Hematopoietic multipotent progenitor cell treated with erythropoietin and hydrocortisone succinate and interleukin-3 and kit ligand, for 15 days (in vitro differentiated cells): ENCODE results near the gene RHBDL2.
"Not testable (repeated sequence)": the region's sequence is repeated elsewhere in the genome, so short reads cannot be mapped to it uniquely, and the experiment has no call there.

Experiments
- DNase-seq: peaks from one replicate; pipeline ENCODE4 v3.0.0-alpha.2; 2015; ENCODE audit warnings: low spot score

Gene RHBDL2

DNA sequence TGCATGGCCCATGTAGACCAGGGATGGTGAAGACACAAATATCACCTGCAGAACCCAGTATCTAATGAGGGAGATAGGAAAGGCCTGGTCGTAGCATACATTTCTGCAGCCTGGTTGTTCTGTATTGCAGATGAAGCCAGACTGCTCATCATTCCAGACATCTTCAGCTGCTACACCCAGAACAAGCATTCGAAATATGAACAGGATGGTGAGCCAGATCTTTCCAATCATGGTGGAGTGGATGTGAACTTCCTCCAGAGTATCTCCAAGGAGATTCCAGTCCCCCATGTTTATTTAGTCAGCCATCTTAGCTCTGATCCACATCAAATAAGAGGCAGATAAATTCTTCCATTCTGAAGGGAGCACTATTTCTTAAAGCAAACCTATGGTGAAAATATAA is 65.8 kb downstream of the RHBDL2 start:
- no peak for DNase-seq

DNA sequence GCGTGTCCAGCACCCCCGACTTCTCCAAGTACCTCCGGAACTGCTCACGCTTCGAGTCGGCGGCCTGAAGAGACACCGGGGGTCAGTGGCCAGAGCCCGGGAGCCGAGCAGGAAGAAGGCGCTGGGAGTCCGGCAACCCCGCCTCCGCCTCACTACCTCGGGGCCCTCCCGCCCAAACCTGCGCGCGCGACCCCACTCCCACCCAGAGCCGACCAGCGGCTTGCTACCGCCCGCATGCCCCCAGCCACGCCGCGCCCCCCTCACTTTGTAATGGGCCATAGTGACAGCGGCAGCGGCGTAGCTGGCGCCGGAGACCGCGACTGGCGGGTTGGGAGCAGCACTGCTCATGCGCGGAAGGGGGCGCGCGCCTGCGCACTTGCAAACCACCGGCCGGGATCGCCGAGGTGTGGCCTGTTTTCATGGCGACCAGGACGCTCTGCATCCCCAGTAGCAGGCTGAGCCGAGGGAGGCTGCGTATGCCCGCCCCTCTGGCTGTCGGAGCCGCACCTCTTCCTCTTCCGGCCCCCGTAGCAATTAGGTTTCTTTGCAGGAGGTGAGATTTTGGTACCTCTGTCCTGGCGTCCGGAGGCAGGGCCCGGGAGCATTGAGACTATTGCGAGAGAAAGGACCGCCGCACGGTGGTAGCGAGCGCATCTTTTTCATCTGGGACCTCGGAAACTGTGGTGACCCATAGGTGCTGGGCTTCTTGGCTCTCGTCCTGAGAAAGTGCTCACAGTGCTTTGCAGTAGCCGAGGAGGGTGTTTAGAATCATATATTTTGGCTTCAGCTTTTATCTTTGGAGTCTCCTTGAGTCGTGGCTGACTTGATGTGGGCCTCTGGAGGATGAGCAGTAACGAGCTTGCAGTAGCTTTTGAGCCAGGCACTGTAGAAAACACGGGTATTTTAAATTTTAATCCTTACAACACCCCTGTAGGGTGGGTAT is 68.3 kb downstream of the RHBDL2 start, which contains the start of gene MYCBP:
Gene MYCBP (minus strand): TSS at position 322 of the 943 bp plus-strand sequence. CDS start 43 bp downstream, at position 279.
- peak; percentile 96 for DNase-seq

DNA sequence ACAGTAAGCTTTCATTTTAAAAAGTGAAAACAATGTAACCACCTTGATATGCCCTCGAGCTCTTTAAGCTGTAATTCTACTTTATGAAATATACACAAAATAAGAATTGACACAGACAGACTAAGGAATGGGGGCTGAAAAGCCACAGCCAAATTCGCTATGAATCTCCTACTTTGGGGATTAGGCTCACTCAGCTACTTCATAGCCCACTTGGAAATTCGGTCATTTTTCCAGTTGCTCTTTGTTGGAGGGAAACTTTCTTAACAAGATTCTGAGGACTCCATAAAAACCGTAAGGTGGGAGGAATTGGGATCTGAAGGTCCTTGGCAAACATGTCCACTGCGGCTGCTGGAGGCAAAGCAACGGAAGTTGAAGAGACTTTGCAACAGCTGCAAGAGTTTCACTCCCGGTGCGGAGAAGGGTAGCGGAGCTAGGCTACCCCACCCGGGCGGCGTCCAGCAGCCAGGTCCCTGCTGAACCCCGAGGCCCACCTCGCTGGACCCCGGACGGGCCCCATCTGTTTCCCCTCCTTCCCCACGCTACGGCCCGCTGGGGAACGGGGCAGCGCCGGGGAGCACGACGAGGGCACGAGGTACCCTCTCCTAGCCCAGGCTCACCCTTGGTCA is 69.1 kb downstream of the RHBDL2 start:
- peak; percentile 33 for DNase-seq

DNA sequence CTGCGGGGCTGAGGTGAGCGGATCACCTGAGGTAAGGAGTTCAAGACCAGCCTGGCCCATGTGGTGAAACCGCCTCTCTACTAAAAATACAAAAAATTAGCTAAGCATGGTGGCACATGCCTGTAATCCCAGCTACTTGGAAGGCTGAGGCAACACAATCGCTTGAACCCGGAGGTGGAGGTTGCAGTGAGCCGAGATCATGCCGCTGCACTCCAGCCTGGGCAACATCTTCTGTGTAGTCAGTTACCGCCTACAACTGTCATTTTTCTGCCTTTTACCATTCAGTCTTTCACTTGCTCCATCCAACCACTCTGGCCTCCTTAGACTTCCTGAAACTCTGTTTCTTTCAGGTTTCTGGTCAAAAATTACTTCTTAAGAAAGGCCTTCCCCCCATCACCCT is 70.6 kb downstream of the RHBDL2 start:
- no peak for DNase-seq

DNA sequence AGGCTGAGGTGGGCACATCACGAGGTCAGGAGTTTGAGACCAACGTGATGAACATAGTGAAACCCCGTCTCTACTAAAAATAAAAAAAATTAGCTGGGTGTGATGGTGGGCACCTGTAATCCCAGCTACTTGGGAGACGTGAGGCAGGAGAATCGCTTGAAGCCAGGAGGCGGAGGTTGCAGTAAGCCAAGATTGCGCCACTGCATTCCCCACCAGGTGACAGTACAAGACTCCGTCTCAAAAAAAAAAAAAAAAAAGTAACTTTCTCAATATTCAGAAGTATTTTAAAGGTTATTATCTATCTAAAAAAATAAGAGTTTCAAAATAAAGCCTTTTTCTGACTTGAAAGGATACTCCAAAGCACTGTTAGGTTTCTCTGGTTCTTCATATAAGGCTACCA is 74.4 kb downstream of the RHBDL2 start:
- no peak for DNase-seq

DNA sequence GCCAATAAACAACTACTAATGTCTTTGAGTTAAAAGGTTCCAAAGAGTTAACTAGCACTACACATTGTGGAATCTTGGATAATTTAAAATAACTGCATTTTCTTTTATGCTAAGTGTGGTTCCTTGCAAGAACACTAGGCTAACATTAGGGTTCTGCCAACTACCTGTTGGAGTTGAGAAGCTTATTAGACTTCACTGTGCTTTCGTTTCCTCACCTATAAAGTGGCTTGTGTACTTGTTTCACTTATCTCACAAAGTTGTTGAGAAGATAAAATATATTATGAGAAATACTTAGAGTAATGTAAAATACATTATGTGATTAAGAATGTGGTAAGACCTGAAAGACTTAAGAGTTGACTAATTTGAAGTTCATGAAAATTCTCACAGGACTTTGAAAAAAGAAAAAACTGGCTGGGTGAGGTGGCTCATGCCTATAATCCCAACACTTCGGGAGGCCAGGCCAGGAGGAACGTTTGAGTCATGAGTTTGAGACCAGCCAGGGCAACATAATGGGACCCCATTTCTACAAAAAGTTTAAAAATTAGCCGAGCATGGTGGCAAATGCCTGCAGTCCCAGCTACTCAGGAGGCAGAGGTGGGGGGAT is 76.4 kb downstream of the RHBDL2 start:
- no peak for DNase-seq

DNA sequence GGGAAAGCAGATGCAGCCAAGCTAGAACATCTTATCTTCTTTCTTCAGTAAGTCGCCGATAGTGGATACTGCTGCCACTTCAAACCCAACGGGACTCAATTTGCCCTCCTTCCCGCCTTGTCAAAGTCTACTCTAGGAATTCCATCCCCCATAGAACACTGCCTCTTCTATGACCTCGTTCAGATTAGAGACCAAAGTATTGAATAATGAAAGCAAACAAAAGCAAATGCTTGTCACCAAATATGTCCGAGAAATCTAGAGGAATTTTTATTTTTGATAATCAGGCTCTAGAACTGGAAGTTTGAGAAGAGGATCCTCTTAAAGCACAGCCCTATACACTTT is 81.2 kb downstream of the RHBDL2 start:
- peak; percentile 34 for DNase-seq

DNA sequence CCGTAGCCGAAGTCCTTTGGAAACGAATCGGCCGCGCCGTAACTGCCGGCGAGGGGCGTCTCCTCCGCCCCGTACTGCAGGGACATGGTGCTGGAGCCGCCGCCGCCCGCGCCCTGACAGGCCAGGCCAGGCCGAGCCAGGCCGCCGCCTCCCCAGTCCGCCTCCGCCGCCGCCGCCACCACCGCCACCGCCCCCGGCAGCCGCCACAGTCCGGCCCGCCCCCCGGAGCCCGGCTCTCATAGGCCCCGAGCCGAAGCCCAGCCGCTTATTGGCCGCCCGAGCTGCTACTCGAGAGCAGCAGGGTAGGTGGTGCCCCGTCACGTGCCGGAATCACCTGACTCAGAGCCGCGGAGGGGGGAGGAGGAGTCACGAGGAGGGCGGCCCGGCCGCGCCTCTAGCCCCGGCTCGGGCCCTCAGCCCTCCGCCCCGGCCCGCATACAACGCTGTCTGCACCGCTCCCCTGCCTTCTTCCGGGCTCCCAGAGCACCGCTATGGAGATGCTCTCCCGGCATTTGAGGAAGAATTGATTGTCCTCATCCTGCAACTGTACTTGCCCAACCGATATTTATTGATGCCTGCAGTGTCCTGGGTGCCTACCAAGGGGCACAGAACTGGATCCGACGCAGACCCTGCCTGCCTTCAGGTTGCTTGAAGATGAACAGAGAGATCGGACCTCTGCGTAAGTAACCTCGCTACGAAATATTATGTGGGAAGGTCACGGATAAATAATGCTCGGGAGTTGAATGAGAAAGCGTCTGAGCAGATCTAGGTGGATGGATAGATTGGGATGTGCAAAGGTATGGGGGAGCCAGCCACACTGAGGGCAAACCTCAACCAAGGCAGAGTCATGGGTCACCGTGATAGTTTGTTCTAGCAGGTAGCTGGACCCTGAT is 81.8 kb downstream of the RHBDL2 start, which contains the start of gene RRAGC:
Gene RRAGC (minus strand): TSS at position 212 of the 893 bp plus-strand sequence. CDS start 126 bp downstream, at position 86.
- DNase-seq: peak; percentile 98

DNA sequence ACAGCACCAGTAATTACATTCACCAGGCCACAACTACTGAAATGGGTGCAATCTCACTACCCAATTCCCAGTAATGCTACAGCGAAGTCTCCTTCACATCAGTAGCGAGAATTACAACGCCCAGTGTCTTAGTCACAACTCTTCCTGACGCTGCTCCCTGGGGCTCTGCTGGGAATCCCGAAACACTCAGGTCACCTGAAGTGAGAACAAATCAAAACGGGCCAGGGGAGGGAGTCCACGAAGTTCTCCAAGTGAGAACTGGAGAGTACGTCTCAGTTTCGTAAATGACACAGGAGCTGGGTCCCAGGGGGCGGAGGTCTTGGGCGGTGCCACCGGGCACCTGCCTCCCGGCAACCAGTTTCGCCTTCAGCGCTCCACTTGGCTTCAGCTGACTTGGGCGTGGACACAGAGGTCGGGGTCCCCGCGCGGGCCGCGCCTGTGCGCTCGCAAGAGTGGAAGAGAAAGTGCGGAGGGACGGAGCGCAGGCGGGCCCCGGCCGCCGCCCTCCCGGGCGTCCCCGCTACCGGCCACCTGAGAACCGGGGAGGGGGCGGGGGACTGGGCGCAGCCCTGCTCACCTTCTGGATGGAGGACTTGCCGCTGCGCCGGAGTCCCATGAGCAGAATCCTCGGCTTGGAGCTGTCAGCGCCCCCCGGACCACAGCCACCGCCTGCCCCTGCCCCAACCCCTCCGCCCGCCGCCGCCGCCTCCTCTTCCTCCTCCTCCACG is 82.6 kb downstream of the RHBDL2 start:
- peak; percentile 62 for DNase-seq

DNA sequence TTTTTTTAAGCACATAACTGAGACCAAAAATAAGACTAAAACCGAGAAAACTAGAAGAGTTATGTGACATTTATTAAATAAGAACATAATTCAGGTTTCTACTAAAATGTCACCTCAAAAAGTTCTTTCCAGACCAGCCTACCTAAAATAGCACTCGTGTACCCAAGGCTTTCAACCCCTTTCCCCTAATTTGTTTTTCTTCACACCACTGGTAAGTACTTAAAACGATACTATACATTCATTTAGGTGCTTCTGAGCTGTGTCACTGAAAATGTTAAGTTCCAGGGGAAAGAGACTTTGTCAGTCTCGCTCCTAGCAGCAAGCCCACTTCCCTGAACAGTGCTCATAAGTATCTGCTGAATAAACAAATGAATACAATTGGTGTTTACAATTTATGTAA is 88.8 kb downstream of the RHBDL2 start:
- DNase-seq: no peak

DNA sequence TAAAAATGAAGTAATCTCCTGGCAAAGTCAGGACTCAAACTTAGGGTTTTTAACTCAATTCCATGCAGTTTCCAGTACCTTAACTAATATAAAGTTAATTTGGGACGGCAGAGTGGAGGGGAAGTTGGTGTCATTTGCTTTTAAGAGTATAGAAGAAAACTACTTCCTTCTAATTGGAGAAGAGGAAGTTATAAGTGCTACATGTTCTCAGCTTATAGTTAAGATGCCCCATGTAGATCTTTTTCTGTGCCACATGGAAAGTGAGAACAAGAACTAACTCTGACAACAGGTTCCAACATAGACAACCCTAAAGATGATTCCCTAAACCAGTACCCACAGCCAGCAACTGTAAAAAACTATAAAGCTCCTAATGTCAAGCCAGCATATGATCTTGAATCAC is 93.6 kb downstream of the RHBDL2 start:
- DNase-seq: no peak

DNA sequence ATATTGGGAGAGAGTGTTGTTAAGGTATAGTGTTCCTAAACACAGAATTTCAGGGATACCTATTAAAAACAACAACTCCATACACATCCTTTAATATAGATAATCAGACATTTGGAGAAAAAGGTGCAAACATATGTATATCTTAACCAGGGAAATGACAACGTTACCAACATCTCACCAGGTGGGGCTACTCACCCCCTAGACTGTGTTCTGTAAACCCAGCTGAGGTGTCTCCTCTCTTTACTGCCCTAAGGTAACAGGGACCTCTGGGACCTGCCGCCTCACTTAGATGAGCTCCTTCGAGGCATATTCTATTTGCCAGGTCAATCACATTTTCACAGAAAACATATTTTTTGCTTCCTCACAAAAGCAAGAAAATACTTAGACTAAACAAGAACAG is 95.4 kb downstream of the RHBDL2 start:
- no peak for DNase-seq

DNA sequence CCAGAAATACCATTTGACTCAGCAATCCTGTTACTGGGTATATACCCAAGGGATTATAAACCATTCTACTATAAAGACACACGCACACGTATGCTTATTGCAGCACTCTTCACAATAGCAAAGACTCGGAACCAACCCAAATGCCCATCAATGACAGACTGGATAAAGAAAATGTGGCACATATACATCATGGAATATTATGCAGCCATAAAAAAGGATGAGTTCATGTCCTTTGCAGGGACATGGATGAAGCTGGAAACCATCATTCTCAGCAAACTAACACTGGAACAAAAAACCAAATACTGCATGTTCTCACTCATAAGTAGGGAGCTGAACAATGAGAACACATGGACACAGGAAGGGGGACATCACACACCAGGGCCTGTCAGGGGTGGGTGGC is 96.5 kb downstream of the RHBDL2 start:
- DNase-seq: not testable (repeated sequence)

DNA sequence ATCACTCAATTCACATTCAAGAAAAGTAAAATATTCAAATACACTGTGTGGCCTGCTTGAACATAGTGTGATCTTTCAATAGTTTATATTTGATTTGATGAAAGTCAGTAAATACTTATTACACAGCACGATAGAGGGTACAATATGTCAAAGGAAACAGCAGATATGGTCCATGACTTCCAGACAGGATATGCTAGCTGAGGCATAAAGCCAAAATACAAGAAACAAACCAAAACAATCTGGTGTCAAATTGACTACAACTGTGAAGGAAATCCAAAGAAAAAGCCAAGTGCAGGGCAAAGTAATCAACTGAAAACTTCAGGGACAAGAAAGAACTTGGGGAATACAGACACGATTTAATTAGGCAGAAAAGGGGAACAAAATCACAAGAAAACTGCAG is 101.3 kb downstream of the RHBDL2 start:
- DNase-seq: no peak

DNA sequence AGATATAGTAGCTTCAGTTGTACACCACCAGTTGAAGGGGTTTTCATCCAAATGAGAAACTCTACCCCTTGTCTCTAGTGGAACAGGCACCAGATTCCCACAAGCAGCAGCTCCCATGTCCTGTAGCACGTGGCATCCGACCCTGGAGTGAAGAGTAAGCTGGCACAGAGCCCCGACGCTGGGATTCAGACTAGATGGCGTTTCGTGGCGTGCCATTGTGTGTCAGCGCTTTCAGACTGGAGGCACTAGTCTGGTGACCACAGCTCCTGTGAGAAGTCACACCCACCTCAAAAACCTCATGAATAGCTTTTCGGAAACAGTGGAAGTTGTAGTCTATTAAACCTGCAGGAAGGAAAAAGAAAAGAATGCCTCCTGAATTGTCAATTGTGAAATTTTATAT is 102.3 kb downstream of the RHBDL2 start:
- no peak for DNase-seq

DNA sequence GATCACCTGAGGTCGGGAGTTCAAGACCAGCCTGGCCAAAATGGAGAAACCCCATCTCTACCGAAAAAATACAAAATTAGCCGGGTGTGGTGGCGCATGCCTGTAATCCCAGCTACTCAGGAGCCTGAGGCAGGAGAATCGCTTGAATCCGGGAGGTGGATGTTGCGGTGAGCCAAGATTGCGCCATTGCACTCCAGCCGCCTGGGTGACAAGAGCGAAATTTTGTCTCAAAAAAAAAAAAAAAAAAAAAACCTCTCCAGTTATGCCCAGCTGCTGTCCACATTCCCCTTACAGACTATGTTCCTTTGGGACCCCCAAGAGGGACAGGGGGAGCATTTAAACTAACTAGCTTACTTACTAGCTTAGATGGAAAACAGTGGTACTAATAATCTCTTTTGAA is 105.3 kb downstream of the RHBDL2 start:
- not testable (repeated sequence) for DNase-seq
